Tibial artery (tissue), 4 donors: ENCODE measurements around the gene SRGAP1.

ENCODE experiments used
- DNase-seq, 2 donors: peaks; one replicate each; pipeline ENCODE4 v3.0.0-alpha.2; 2019
- H3K27ac ChIP-seq, 2 donors: fragments of 200-600 bp; sonication (generic) in 1 of 2; 1 replicate in 1 of 2; 2 replicates in 1 of 2; pipeline ENCODE4 v1.5.1; 2018 to 2019; ENCODE audit warnings: mild to moderate bottlenecking in 1 of 2
- H3K27me3 ChIP-seq, 2 donors: fragments of 200-600 bp; sonication (generic) in 1 of 2; one replicate each; pipeline versions ENCODE4 v1.5.1 to v1.6.0; 2016 to 2019
- H3K36me3 ChIP-seq, 3 donors: fragments of 200-600 bp; sonication (generic) in 2 of 3; one replicate each; pipeline ENCODE4 v1.5.1; 2016 to 2019; ENCODE audit warnings: mild to moderate bottlenecking in 2 of 3
- H3K4me1 ChIP-seq, 4 donors: fragments of 200-600 bp; sonication (generic) in 2 of 4; 1 replicate in 3 of 4; 2 replicates in 1 of 4; pipeline ENCODE4 v1.5.1; 2016 to 2019
- H3K4me3 ChIP-seq, 2 donors: fragments of 200-600 bp; sonication (generic) in 1 of 2; 1 replicate in 1 of 2; 2 replicates in 1 of 2; pipeline ENCODE4 v1.5.1; 2018 to 2019; ENCODE audit warnings: mild to moderate bottlenecking in 2 of 2
- H3K9me3 ChIP-seq, 3 donors: fragments of 200-600 bp; sonication (generic) in 1 of 3; one replicate each; pipeline ENCODE4 v1.5.1; 2016 to 2019
- CTCF ChIP-seq, 2 experiments: fragments of 200-600 bp in 1 of 2; fragments of 450-650 bp in 1 of 2; IDR thresholded peaks; one replicate each; pipeline ENCODE4 v1.5.1; 2017 to 2019; ENCODE audit warnings: antibody characterized with exemption in 2 of 2, mild to moderate bottlenecking in 1 of 2, moderate library complexity in 1 of 2
- intact Hi-C: fragments of 100-400 bp; cut with DNase I; formaldehyde crosslinking; loops from one replicate; pipeline ENCODE4 v1.15.0; 2023; ENCODE audit warnings: low total_unique reads

SRGAP1 gene

DNA sequence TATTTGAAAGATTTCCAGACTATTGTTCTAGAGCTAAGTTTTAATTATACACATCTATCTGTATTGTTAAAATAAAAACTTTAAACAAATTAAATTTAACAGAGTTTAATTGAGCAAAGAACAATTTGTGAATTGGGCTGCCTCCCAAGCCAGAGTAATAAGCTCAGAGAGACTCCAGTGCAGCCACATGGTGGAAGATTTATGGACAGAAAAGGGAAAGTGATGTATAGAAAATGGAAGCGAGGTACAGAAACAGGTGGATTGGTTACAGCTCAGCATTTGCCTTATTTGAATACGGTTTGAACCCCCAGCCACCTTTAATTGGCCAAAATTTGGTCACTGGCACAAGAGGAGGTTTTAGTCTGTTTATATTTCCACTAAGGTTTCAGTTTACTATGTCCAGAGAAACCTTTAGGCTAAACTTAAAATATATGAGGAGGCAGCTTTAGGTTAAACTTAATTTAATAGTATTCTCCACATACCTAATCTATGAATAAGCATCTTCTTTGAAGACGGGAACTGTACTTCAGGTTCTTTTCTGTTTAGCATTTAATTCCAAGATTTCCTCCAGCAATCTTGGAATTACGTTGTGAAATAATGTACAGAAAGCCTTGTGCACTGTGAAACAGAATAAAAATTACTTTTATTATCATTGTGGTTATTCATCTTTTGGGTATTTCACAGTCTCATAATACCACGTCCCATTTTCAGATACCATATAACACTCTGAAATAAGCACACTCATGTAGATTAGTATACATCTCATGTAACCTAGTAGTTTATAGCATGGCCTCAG, 19.4 kb downstream of the SRGAP1 start:
- peaks cover 0 to 24% (median 14%) of the 10 kb centered on the region in 4 donors for H3K4me1 ChIP-seq
- intact Hi-C loops, result no loop called here
- no peak for DNase-seq
- no peaks in the 10 kb centered on the region for H3K27me3 ChIP-seq
- H3K36me3 ChIP-seq, result no peaks in the 10 kb centered on the region
- no peak overlapping the region for H3K27ac ChIP-seq
- no peaks in the 10 kb centered on the region for H3K9me3 ChIP-seq
- no peak for TF ChIP-seq CTCF (IDR thresholded peaks at IDR 0.05)
- no peak overlapping the region for H3K4me3 ChIP-seq

DNA sequence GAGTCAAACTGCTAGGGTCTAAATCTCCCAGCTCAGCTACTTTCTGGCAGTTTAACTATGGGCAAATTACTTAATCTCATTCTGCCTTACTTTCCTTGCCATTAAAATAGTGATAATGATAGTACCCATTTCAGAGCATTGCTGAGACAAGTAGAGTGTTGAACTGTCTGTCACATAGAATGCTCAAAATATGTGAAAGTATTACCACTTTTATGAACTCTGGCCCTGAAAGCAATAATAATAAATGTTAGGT, 19.9 kb downstream of the SRGAP1 start:
- H3K27me3 ChIP-seq, result no peaks in the 10 kb centered on the region
- intact Hi-C loops, result no loop called here
- H3K36me3 ChIP-seq, result no peaks in the 10 kb centered on the region
- DNase-seq, result no peak
- H3K27ac ChIP-seq, result no peak overlapping the region
- peaks cover 0 to 24% (median 16%) of the 10 kb centered on the region in 4 donors for H3K4me1 ChIP-seq
- no peaks in the 10 kb centered on the region for H3K9me3 ChIP-seq
- no peak overlapping the region for H3K4me3 ChIP-seq
- no peak for TF ChIP-seq CTCF (IDR thresholded peaks at IDR 0.05)

DNA sequence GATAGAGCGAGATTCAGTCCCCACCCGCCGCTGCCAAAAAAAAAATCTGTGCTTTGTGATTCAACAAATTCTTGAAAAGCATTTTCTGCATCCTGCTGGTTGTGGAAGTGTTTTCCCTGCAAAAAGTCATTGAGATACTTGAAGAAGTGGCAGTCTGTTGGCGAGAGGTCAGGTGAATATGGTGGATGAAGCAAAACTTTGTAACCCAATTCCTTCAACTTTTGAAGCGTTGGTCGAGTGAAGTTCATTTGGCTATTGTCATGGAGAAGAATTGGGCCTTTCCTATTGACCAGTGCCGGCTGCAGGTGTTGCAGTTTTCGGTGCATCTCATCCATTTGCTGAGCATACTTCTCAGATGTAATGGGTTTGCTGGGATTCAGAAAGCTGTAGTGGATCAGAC, 20.9 kb downstream of the SRGAP1 start:
- no peak overlapping the region for H3K27ac ChIP-seq
- H3K4me3 ChIP-seq, result no peak overlapping the region
- no peaks in the 10 kb centered on the region for H3K27me3 ChIP-seq
- intact Hi-C loops, result no loop called here
- no peak for TF ChIP-seq CTCF (IDR thresholded peaks at IDR 0.05)
- DNase-seq, result no peak
- H3K9me3 ChIP-seq, result no peaks in the 10 kb centered on the region
- peaks cover 0 to 24% (median 18%) of the 10 kb centered on the region in 4 donors for H3K4me1 ChIP-seq
- H3K36me3 ChIP-seq, result no peaks in the 10 kb centered on the region

- intact Hi-C loops, result no loop called here
Observed at GRCh38 chr12:63867053-63867452, 22.6 kb downstream of the SRGAP1 start.

DNA sequence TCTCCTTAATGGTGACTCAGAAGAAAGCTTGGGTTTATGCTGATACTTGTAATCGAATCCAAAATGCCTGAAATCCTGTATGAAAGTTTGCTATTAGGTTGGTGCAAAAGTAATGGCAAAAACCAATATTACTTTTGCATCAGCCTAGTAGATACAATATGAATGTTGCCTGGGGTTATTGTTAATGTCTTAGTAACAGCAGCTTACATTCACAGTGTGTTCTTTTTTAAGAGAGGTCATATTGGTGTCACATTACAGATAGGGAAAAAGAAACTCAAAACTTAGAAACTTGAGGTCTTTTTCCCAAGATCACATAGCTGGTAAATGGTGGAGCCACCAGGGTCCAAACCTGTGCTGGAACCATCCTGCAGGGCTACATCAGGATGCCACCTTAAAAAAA, 25.2 kb downstream of the SRGAP1 start:
- H3K36me3 ChIP-seq, result no peaks in the 10 kb centered on the region
- H3K4me1 ChIP-seq, result peaks cover 0 to 5% (median 1%) of the 10 kb centered on the region in 4 donors
- TF ChIP-seq CTCF (IDR thresholded peaks at IDR 0.05), result no peak
- intact Hi-C loops, result no loop called here
- H3K9me3 ChIP-seq, result no peaks in the 10 kb centered on the region
- H3K27ac ChIP-seq, result no peak overlapping the region
- H3K27me3 ChIP-seq, result no peaks in the 10 kb centered on the region
- H3K4me3 ChIP-seq, result no peak overlapping the region
- DNase-seq, result no peak

More at GRCh38 chr12:63867053-63867452, 22.6 kb downstream of the SRGAP1 start:
- no peak for DNase-seq
- Histone ChIP-seq H3K27me3 (no peaks in the 10 kb centered on the region), H3K4me1 (peaks cover 0 to 19% (median 13%) of the 10 kb centered on the region in 4 donors), H3K27ac (no peak overlapping the region), H3K4me3 (no peak overlapping the region), H3K9me3 (no peaks in the 10 kb centered on the region), H3K36me3 (no peaks in the 10 kb centered on the region)
- TF ChIP-seq CTCF (IDR thresholded peaks at IDR 0.05), result no peak
